WTC11 (cell line): Measurements from ENCODE around the gene APEX2. TPM values are rescaled to one million over a fixed set of nuclear protein-coding genes. Genes with fewer than 3 reads are reported as not detected.

Source experiments
- ATAC-seq: fragments of 200-7000 bp; cut with Tn5 transposase; 2 replicates; pipeline ENCODE4 v1.10.0; 2021; ENCODE audit warnings: mild to moderate bottlenecking, moderate library complexity
- CTCF ChIA-PET: fragments of 300-600 bp; sonication (Branson Sonifier 250); formaldehyde crosslinking; loops from one replicate; lab custom pipeline; 2021; ENCODE audit warnings: antibody characterized with exemption; lab: Charles Lee
- POLR2A ChIA-PET: fragments of 350-600 bp; sonication (Branson Sonifier 250); formaldehyde crosslinking; loops from one replicate; lab custom pipeline; 2021; ENCODE audit warnings: antibody characterized with exemption; lab: Charles Lee
- DNase-seq: peaks from one replicate; pipeline ENCODE4 v3.0.0; 2021; ENCODE audit warnings: low spot score
- H3K27ac Mint-ChIP-seq: 2 replicates; pipeline ENCODE4 v1.8.0; 2021; ENCODE audit warnings: mixed read lengths
- H3K27me3 Mint-ChIP-seq: 2 replicates; pipeline ENCODE4 v1.8.0; 2021; ENCODE audit warnings: low read depth, mild to moderate bottlenecking, moderate library complexity, mixed read lengths
- H3K36me3 Mint-ChIP-seq: 2 replicates; pipeline ENCODE4 v1.8.0; 2021; ENCODE audit warnings: mixed read lengths
- H3K4me1 Mint-ChIP-seq: 2 replicates; pipeline ENCODE4 v1.8.0; 2022; ENCODE audit warnings: mixed read lengths
- H3K4me3 Mint-ChIP-seq: 2 replicates; pipeline ENCODE4 v1.8.0; 2021; ENCODE audit warnings: mild to moderate bottlenecking, moderate library complexity, mixed read lengths
- H3K9me3 Mint-ChIP-seq: 2 replicates; pipeline ENCODE4 v1.8.0; 2021; ENCODE audit warnings: mixed read lengths
- E2F5 ChIP-seq: sonication (generic); formaldehyde crosslinking; IDR thresholded peaks from 2 replicates; pipeline ENCODE4 v1.8.1; 2022; ENCODE audit warnings: mild to moderate bottlenecking, moderate library complexity, missing genetic modification reagents
- FOXP4 ChIP-seq: sonication (generic); formaldehyde crosslinking; IDR thresholded peaks from 2 replicates; pipeline ENCODE4 v1.8.0; 2022; ENCODE audit warnings: mild to moderate bottlenecking, missing genetic modification reagents
- GABPB1 ChIP-seq: sonication (generic); formaldehyde crosslinking; IDR thresholded peaks from 2 replicates; pipeline ENCODE4 v1.8.1; 2023; ENCODE audit warnings: mild to moderate bottlenecking, missing genetic modification reagents
- HMGA2 ChIP-seq: fragments of 250-450 bp; sonication (Bioruptor Pico); IDR thresholded peaks from 2 replicates; pipeline ENCODE4 v1.4.0; 2021; ENCODE audit warnings: mild to moderate bottlenecking, moderate library complexity
- IRF1 ChIP-seq: sonication (generic); formaldehyde crosslinking; IDR thresholded peaks from 2 replicates; pipeline ENCODE4 v1.8.0; 2023; ENCODE audit warnings: missing genetic modification reagents
- JAZF1 ChIP-seq: fragments of 250-450 bp; sonication (Bioruptor Pico); IDR thresholded peaks from 2 replicates; pipeline ENCODE4 v1.9.0; 2021; ENCODE audit warnings: moderate library complexity, mild to moderate bottlenecking, inconsistent platforms
- JUN ChIP-seq: sonication (generic); formaldehyde crosslinking; IDR thresholded peaks from 2 replicates; pipeline ENCODE4 v1.8.0; 2023; ENCODE audit warnings: mild to moderate bottlenecking, missing genetic modification reagents
- ZMAT4 ChIP-seq: fragments of 250-450 bp; sonication (Bioruptor Pico); IDR thresholded peaks from 2 replicates; pipeline ENCODE4 v1.9.0; 2021; ENCODE audit warnings: mild to moderate bottlenecking
- ZNF219 ChIP-seq: sonication (generic); formaldehyde crosslinking; IDR thresholded peaks from 2 replicates; pipeline ENCODE4 v1.8.0; 2023; ENCODE audit warnings: missing genetic modification reagents, mild to moderate bottlenecking, borderline replicate concordance
- ZNF396 ChIP-seq: fragments of 250-450 bp; sonication (Bioruptor Pico); IDR thresholded peaks from 2 replicates; pipeline ENCODE4 v1.8.0; 2021; ENCODE audit warnings: mild to moderate bottlenecking, moderate library complexity, borderline replicate concordance
- total RNA-seq: library from RNA; stranded (reverse); gene quantifications from 3 replicates; pipeline ENCODE4 v1.2.3, GENCODE V29; 2021
- TF ChIP-seq, protein P1 (sequence below): fragments of 250-450 bp; sonication (Bioruptor Pico); IDR thresholded peaks from 2 replicates; pipeline ENCODE4 v1.8.0; 2021; ENCODE audit warnings: mild to moderate bottlenecking

The APEX2 gene
- total RNA-seq, 1 experiment from 2014 or later: 19.9 TPM

- Mint-ChIP-seq H3K27me3 (no peaks in the 10 kb centered on the region), H3K27ac (peak overlapping the region; percentile 63; the same call in 1 of the 2 replicates), H3K4me1 (no peaks in the 10 kb centered on the region), H3K4me3 (no peak overlapping the region), H3K36me3 (peaks cover 33% of the 10 kb centered on the region), H3K9me3 (no peaks in the 10 kb centered on the region)
- DNase-seq (no peak), ATAC-seq (no peak)
- CTCF ChIA-PET: no interaction called here
- POLR2A ChIA-PET: no interaction called here
- peak; percentile 57; the same call in 1 of the 2 replicates for TF ChIP-seq GABPB1 (CRISPR knock-in tag)
- no peak for TF ChIP-seq FOXP4 (CRISPR knock-in tag)
These were observed 7.5 kb downstream of the APEX2 start for GRCh38 chrX:55007656-55008055.

GRCh38 chrX:55008571-55009358 lies 8.6 kb downstream of the APEX2 start:
- no peak overlapping the region for H3K4me3 Mint-ChIP-seq
- H3K27me3 Mint-ChIP-seq: no peaks in the 10 kb centered on the region
- ATAC-seq: no peak
- peak overlapping the region; percentile 79; the same call in 1 of the 2 replicates for H3K27ac Mint-ChIP-seq
- no peaks in the 10 kb centered on the region for H3K9me3 Mint-ChIP-seq
- CTCF ChIA-PET: interaction anchor here (1.6 kb wide), 1 partner anchor 9 kb away, joined by 7 read pairs; the partner anchor contains the start of gene APEX2
- TF ChIP-seq IRF1 (no peak), JUN (CRISPR knock-in tag) (no peak)
- TF ChIP-seq, protein P1, sequence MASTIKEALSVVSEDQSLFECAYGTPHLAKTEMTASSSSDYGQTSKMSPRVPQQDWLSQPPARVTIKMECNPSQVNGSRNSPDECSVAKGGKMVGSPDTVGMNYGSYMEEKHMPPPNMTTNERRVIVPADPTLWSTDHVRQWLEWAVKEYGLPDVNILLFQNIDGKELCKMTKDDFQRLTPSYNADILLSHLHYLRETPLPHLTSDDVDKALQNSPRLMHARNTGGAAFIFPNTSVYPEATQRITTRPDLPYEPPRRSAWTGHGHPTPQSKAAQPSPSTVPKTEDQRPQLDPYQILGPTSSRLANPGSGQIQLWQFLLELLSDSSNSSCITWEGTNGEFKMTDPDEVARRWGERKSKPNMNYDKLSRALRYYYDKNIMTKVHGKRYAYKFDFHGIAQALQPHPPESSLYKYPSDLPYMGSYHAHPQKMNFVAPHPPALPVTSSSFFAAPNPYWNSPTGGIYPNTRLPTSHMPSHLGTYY: no peak
- H3K36me3 Mint-ChIP-seq: peaks cover 28% of the 10 kb centered on the region
- no peaks in the 10 kb centered on the region for H3K4me1 Mint-ChIP-seq
- no peak for DNase-seq
- POLR2A ChIA-PET: interaction anchor here (1.4 kb wide), 1 partner anchor 9 kb away, joined by 9 read pairs; the partner anchor contains the start of gene APEX2

- DNase-seq (no peak), ATAC-seq (no peak)
- H3K9me3 Mint-ChIP-seq: no peaks in the 10 kb centered on the region
- H3K27me3 Mint-ChIP-seq: no peaks in the 10 kb centered on the region
- TF ChIP-seq ZMAT4 (no peak), HMGA2 (no peak), ZNF219 (CRISPR knock-in tag) (no peak), ZNF396 (CRISPR knock-in tag) (no peak), E2F5 (CRISPR knock-in tag) (no peak), JAZF1 (CRISPR knock-in tag) (no peak)
- TF ChIP-seq, protein P1: no peak
- no peak overlapping the region for H3K27ac Mint-ChIP-seq
- POLR2A ChIA-PET: no interaction called here
- H3K36me3 Mint-ChIP-seq: peaks cover 7% of the 10 kb centered on the region
- H3K4me3 Mint-ChIP-seq: no peak overlapping the region
- CTCF ChIA-PET: interaction anchor here (1.0 to 1.7 kb wide), 3 partner anchors 9 to 120 kb away, joined by 3 to 7 read pairs (median 3); partner anchors contain the start of gene APEX2
- H3K4me1 Mint-ChIP-seq: no peaks in the 10 kb centered on the region
These were observed 11.1 kb downstream of the APEX2 start for GRCh38 chrX:55011294-55011693.
